Heart left ventricle (tissue), 13 donors: Measurements from ENCODE around the gene TBC1D5.

Experiments used
- CTCF ChIP-seq, 12 donors: fragments of 200-600 bp; sonication (generic) in 4 of 12; IDR thresholded peaks; one replicate each; pipeline versions ENCODE4 v1.5.0 to v1.8.0; 2018 to 2022; ENCODE audit warnings: antibody characterized with exemption in 12 of 12, mild to moderate bottlenecking in 5 of 12
- POLR2A ChIP-seq, 2 donors: fragments of 450-650 bp; IDR thresholded peaks; one replicate each; pipeline ENCODE4 v1.6.1; 2017; ENCODE audit warnings: antibody characterized with exemption in 2 of 2, mild to moderate bottlenecking in 2 of 2, moderate library complexity in 2 of 2
- donor health status: ischemic (EF 13 %, LVEDD 7.1; RV severe dilation, severe dysfunction).
- donor health status: DM: no; HTN: yes; CAD: no.
- donor health status: DM: no; HTN: no; CAD: no.
- donor health status: ischemic (EF 25% LVEDD 6.9; RV normal size, moderate dysfunction).
- donor health status: ischemic (EF 25% LVEDD 5.7; RV mildly dilated, moderate dysfunction).
- donor health status: ischemic (EF 35%, LVEDD 5.7; RV mildly dilated, moderate dysfunction).
- donor health status: nonischemic (EF 11% LVEDD 7.7; RV severe dilation, severe dysfunction).
- donor health status: DM: yes; HTN: yes; CAD: no.
- donor health status: PGD.
- donor health status: ischemic (EF 29% LVEDD 5.4; RV normal size, mild dysfunction).
- donor health status: nonischemic (EF 23%, LVEDD 6.1; RV moderate dilation, normal function).

DNA sequence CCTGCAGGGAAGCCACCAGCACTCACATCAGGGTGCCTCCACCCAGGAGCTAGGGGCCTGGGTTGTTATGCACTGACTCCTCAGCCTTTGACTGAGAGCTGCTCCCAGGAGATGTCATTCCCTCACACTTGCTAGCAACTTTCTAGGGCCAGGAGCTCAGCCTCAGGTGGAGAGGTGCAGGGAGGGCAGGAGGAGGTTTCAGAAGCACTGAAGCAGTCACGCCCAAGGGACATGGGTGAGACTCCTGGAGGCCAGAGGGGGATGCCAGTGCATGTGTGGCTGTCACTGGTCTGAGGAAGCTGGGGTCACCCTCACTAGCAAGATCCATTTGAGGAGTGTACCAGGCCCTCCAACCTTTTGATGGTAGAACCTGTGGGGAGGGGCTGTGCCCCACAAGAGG is 586.5 kb downstream of the TBC1D5 start:
- TF ChIP-seq CTCF (IDR thresholded peaks at IDR 0.05) (no peak), POLR2A (IDR thresholded peaks at IDR 0.05) (no peak)
